Neural cell (in vitro differentiated cells): ENCODE measurements around the gene CRELD1. TPM values are rescaled to one million over a fixed set of nuclear protein-coding genes. Genes with fewer than 3 reads are reported as not detected.

ENCODE experiments used
- H2AFZ ChIP-seq: fragments of 200-600, 300-800 bp; sonication (generic), shearing (Covaris generic); 2 replicates; pipeline ENCODE4 v1.6.0; 2014; ENCODE audit warnings: low read depth, mild to moderate bottlenecking, antibody characterized with exemption, low read length, moderate library complexity
- H3F3A ChIP-seq: fragments of 200-600 bp; shearing (Covaris generic); 2 replicates; pipeline ENCODE4 v1.6.1; 2016; ENCODE audit warnings: mild to moderate bottlenecking, moderate library complexity, mixed read lengths, antibody characterized with exemption, low read length; ENCODE audit not compliant: insufficient read depth, poor library complexity, severe bottlenecking
- H3K27ac ChIP-seq: fragments of 200-600, 300-800 bp; sonication (generic), shearing (Covaris generic); 2 replicates; pipeline ENCODE4 v1.5.1; 2014; ENCODE audit warnings: mild to moderate bottlenecking, low read length, moderate library complexity
- H3K27me3 ChIP-seq: fragments of 300-800, 200-600 bp; sonication (generic), shearing (Covaris generic); 2 replicates; pipeline ENCODE4 v1.6.0; 2014; ENCODE audit warnings: mild to moderate bottlenecking, low read depth, low read length, moderate library complexity; ENCODE audit not compliant: insufficient read depth
- H3K36me3 ChIP-seq: fragments of 300-800, 200-600 bp; sonication (generic), shearing (Covaris generic); 2 replicates; pipeline ENCODE4 v1.5.1; 2014; ENCODE audit warnings: mild to moderate bottlenecking, antibody characterized with exemption, low read length, moderate library complexity; ENCODE audit not compliant: insufficient read depth
- H3K4me2 ChIP-seq: fragments of 300-800, 200-600 bp; sonication (generic), shearing (Covaris generic); 2 replicates; pipeline ENCODE4 v1.6.0; 2014; ENCODE audit warnings: mild to moderate bottlenecking, low read length
- H3K4me3 ChIP-seq: fragments of 300-800, 200-600 bp; sonication (generic), shearing (Covaris generic); 2 replicates; pipeline ENCODE4 v1.5.1; 2014; ENCODE audit warnings: mild to moderate bottlenecking, low read length, moderate library complexity
- H3K79me2 ChIP-seq: fragments of 200-600 bp; shearing (Covaris generic); replicated peaks from 2 replicates; pipeline ENCODE4 v1.6.0; 2014; ENCODE audit warnings: mild to moderate bottlenecking, low read length, moderate library complexity; ENCODE audit not compliant: insufficient read depth
- H3K9ac ChIP-seq: fragments of 300-800, 200-600 bp; sonication (generic), shearing (Covaris generic); 2 replicates; pipeline ENCODE4 v1.6.1; 2016; ENCODE audit warnings: mild to moderate bottlenecking, low read length, mixed read lengths
- H3K9me2 ChIP-seq: fragments of 200-600 bp; shearing (Covaris generic); 2 replicates; pipeline ENCODE4 v1.6.1; 2016; ENCODE audit warnings: mild to moderate bottlenecking, low read length, mixed read lengths; ENCODE audit not compliant: insufficient read depth
- H3K9me3 ChIP-seq: fragments of 200-600, 300-800 bp; sonication (generic), shearing (Covaris generic); 2 replicates; pipeline ENCODE4 v1.6.1; 2016; ENCODE audit warnings: mild to moderate bottlenecking, mixed run types, low read length, moderate library complexity, mixed read lengths
- H4K20me1 ChIP-seq: fragments of 200-600 bp; shearing (Covaris generic); 2 replicates; pipeline ENCODE4 v1.6.1; 2016; ENCODE audit warnings: mild to moderate bottlenecking, mixed run types; ENCODE audit not compliant: insufficient read depth
- CTCF ChIP-seq: fragments of 450-650 bp; IDR thresholded peaks from 2 replicates; pipeline ENCODE4 v1.5.1; 2014; ENCODE audit warnings: antibody characterized with exemption, mild to moderate bottlenecking, moderate library complexity; ENCODE audit not compliant: poor library complexity, severe bottlenecking
- EP300 ChIP-seq: fragments of 450-650 bp; conservative IDR thresholded peaks from 2 replicates; pipeline ENCODE4 v1.6.1; 2014; ENCODE audit warnings: antibody characterized with exemption, mild to moderate bottlenecking, moderate library complexity; ENCODE audit not compliant: poor library complexity, severe bottlenecking
- EZH2 ChIP-seq: fragments of 200-600, 300-800 bp; shearing (Covaris generic), sonication (generic); IDR thresholded peaks from 2 replicates; pipeline ENCODE4 v1.6.1; 2014; ENCODE audit warnings: antibody characterized with exemption, low read length, borderline replicate concordance, mild to moderate bottlenecking; ENCODE audit not compliant: insufficient read depth, poor library complexity, severe bottlenecking
- MXI1 ChIP-seq: fragments of 450-650 bp; conservative IDR thresholded peaks from 2 replicates; pipeline ENCODE4 v1.6.1; 2014; ENCODE audit warnings: antibody characterized with exemption, mild to moderate bottlenecking; ENCODE audit not compliant: poor library complexity, severe bottlenecking
- POLR2AphosphoS5 ChIP-seq: IDR thresholded peaks from 2 replicates; pipeline ENCODE4 v1.6.1; 2012
- RAD21 ChIP-seq: fragments of 450-650 bp; conservative IDR thresholded peaks from 2 replicates; pipeline ENCODE4 v1.6.1; 2014; ENCODE audit warnings: antibody characterized with exemption, mild to moderate bottlenecking, moderate library complexity
- SMC3 ChIP-seq: fragments of 450-650 bp; conservative IDR thresholded peaks from 2 replicates; pipeline ENCODE4 v1.6.1; 2014; ENCODE audit warnings: antibody characterized with exemption, mild to moderate bottlenecking, moderate library complexity; ENCODE audit not compliant: poor library complexity
- TAF1 ChIP-seq: IDR thresholded peaks from 2 replicates; pipeline ENCODE4 v1.6.1; 2012; ENCODE audit warnings: low read depth
- polyA plus RNA-seq: library from polyadenylated mRNA; depleted of rRNA; stranded (reverse); fragments of >200 nt; gene quantifications from 2 replicates; pipeline ENCODE4 v1.2.3, GENCODE V29; 2014
- TF ChIP-seq, protein P1 (sequence below): IDR thresholded peaks from 2 replicates; pipeline ENCODE4 v1.6.1; 2012; ENCODE audit warnings: borderline replicate concordance

Gene CRELD1
- polyA plus RNA-seq, 1 donor from 2014 or later, result 48.9 TPM

GRCh38 chr3:9951126-9951525 is 17.5 kb downstream of the CRELD1 start:
- Histone ChIP-seq H2AFZ (no peak overlapping the region), H3K9ac (peak overlapping the region; percentile 77), H3K4me3 (peak overlapping the region; percentile 95), H3K9me3 (no peaks in the 10 kb centered on the region), H3K27me3 (no peaks in the 10 kb centered on the region), H3K27ac (no peak overlapping the region), H4K20me1 (no peaks in the 10 kb centered on the region), H3K4me2 (peak overlapping the region; percentile 92), H3K79me2 (no peaks in the 10 kb centered on the region), H3K9me2 (no peaks in the 10 kb centered on the region), H3F3A (no peaks in the 10 kb centered on the region), H3K36me3 (no peaks in the 10 kb centered on the region)
- TF ChIP-seq, protein P1, sequence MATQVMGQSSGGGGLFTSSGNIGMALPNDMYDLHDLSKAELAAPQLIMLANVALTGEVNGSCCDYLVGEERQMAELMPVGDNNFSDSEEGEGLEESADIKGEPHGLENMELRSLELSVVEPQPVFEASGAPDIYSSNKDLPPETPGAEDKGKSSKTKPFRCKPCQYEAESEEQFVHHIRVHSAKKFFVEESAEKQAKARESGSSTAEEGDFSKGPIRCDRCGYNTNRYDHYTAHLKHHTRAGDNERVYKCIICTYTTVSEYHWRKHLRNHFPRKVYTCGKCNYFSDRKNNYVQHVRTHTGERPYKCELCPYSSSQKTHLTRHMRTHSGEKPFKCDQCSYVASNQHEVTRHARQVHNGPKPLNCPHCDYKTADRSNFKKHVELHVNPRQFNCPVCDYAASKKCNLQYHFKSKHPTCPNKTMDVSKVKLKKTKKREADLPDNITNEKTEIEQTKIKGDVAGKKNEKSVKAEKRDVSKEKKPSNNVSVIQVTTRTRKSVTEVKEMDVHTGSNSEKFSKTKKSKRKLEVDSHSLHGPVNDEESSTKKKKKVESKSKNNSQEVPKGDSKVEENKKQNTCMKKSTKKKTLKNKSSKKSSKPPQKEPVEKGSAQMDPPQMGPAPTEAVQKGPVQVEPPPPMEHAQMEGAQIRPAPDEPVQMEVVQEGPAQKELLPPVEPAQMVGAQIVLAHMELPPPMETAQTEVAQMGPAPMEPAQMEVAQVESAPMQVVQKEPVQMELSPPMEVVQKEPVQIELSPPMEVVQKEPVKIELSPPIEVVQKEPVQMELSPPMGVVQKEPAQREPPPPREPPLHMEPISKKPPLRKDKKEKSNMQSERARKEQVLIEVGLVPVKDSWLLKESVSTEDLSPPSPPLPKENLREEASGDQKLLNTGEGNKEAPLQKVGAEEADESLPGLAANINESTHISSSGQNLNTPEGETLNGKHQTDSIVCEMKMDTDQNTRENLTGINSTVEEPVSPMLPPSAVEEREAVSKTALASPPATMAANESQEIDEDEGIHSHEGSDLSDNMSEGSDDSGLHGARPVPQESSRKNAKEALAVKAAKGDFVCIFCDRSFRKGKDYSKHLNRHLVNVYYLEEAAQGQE, result no peak
- TF ChIP-seq CTCF (no peak), TAF1 (no peak), EP300 (no peak), EZH2 (no peak), MXI1 (no peak), POLR2AphosphoS5 (no peak), RAD21 (no peak), SMC3 (no peak)

DNA sequence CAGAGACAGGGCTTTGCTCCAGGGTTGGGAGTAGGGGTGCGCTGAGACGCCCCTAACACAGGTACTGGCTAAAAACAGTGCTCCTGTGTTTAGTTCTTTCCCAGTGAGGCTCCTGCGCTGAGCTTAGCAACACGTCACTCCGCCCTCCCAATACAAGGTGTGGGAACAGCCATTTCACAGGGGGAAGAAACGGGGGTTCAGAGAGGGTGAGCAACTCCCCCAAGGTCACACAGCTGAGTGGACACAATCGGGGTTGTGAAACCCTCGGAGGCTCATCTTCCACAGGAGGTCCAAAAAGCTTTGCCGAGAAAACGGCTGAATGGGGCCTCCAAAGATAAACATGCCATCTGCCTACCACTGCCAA is 17.9 kb downstream of the CRELD1 start:
- Histone ChIP-seq H3K79me2 (no peaks in the 10 kb centered on the region), H3K9me3 (no peaks in the 10 kb centered on the region), H2AFZ (no peak overlapping the region), H3F3A (no peaks in the 10 kb centered on the region), H3K27me3 (no peaks in the 10 kb centered on the region), H3K27ac (no peak overlapping the region), H3K4me3 (peak overlapping the region; percentile 95), H3K36me3 (no peaks in the 10 kb centered on the region), H3K4me2 (peak overlapping the region; percentile 92), H4K20me1 (no peaks in the 10 kb centered on the region), H3K9me2 (no peaks in the 10 kb centered on the region), H3K9ac (peak overlapping the region; percentile 77)
- TF ChIP-seq MXI1 (no peak), TAF1 (no peak), EP300 (no peak), SMC3 (no peak), RAD21 (no peak), EZH2 (no peak), CTCF (no peak), POLR2AphosphoS5 (no peak)
- TF ChIP-seq, protein P1, result no peak
